Left renal pelvis (tissue), 4 donors: ENCODE results near the gene USP25. TPM values are rescaled to one million over a fixed set of nuclear protein-coding genes. Genes with fewer than 3 reads are reported as not detected.

ENCODE experiments used
- DNase-seq, 4 donors: peaks; one replicate each; pipeline ENCODE4 v3.0.0-alpha.2; 2013; ENCODE audit warnings: low read depth in 4 of 4, low spot score in 3 of 4
- polyA plus RNA-seq, 4 donors: library from polyadenylated mRNA; unstranded; fragments of 120-200 nt; gene quantifications; one replicate each; pipeline ENCODE4 v1.2.1, GENCODE V29; 2013; ENCODE audit not compliant: insufficient read length in 4 of 4

Gene USP25
- polyA plus RNA-seq, 4 donors = 44.5 to 66.3 (median 51.8) TPM

DNA sequence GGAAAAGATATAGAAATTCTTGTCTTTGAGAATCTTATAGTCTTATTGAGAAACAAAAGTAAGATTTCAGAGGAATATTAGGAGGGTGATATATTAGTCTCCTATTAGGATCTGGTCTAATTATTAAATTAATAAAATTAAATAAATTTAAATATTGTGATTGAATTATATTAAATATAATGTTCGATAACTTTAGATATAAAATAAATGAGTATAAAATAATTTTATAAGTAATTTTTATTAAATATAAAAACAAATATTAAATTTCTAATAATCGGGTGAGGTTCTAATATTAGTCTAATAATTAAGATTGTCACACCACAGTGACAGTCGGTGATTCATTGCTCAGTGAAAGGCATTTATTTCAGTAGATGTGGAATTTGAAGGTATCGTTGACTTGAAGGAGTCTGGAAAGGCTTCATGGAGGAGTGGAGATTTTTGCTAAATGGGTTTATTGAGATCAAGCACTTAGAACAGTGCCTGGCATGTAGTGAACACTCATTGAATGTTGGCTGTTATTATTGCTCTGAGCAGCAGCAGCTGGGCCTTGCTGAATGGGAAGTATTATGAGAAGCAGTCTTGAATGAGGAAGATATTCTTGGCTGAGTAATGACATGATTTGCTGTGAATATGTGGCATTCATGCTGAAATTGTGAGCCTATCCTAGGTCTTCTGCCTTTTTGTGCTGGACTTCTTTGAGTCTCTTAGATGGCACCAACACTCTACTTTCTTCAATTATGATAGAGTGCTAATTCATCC is 74.6 kb downstream of the USP25 start:
- DNase-seq = no peak

GRCh38 chr21:15809065-15809464 is 79.3 kb downstream of the USP25 start:
- DNase-seq = no peak

DNA sequence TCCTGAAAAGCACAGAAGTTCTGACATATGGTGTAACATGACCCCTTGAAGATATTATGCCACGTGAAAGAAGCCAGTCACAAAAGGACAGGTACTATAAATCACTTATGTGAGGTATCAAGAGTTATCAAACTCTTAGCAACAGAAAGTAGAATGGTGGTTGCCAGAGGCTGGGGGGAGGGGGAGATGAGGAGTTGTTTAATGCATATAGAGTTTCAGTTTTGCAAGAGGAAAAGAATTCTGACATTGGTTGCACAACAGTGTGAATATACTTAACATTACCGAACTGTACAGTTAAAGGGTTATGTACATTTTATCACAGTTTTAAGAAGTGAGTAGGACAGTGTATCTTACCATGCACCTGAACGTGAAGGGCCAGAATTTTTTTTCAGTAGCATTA is 80.0 kb downstream of the USP25 start:
- no peak for DNase-seq

- no peak for DNase-seq
These were observed 85.5 kb downstream of the USP25 start for GRCh38 chr21:15815285-15815684.

GRCh38 chr21:15820327-15820726 is 90.5 kb downstream of the USP25 start:
- no peak for DNase-seq

DNA sequence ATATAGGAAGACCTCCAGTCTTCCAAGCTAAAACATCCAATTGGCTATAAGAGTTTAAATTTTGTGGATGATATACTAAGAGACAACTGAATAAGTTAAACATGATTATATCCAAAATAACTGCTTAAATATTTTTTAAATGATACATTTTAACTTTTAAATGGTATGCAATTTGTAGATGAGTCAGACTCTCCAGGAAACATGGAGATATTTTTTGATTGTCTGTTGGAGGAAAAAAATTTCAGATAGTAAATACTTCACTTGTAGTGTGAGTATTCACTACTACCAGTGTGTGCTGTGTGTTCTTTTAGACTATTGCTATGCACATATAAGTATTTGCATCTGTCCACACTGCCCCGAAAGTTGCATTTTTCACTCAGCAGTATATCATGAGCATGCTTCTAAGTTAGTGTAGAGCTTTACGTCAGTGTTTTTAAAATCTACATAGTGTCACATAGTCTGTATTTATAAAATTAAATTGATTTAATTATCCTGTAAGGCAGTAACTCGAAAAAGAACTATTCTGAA is 91.1 kb downstream of the USP25 start:
- DNase-seq = no peak

DNA sequence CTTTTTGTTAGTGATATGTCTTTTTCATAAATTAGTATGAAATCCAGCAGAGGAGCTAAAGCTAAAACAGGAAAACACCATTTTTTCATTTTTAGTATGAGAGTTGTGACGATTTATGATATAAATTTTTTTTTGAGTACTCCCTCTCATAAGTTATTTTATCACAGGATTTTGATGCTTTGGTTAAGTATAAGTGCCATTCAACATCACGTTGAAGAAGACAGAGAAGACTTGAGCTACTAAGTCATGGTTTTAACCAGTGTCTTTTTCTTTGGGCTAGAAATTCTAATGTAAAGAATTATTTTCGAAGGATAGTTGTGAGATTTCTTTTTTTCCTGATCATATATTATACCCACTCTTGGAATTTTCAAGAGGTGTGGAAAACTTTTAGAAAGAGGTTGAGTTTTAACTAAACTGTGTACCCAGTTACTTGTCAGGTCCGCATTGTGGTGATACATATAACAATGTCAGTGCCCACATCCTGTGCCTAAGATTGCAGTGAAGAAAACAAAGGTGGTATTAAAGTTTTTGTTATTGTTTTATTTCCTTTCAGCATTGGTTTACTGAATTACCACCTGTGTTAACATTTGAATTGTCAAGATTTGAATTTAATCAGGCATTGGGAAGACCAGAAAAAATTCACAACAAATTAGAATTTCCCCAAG is 93.8 kb downstream of the USP25 start:
- no peak for DNase-seq

GRCh38 chr21:15825700-15826099 is 95.9 kb downstream of the USP25 start:
- no peak for DNase-seq

DNA sequence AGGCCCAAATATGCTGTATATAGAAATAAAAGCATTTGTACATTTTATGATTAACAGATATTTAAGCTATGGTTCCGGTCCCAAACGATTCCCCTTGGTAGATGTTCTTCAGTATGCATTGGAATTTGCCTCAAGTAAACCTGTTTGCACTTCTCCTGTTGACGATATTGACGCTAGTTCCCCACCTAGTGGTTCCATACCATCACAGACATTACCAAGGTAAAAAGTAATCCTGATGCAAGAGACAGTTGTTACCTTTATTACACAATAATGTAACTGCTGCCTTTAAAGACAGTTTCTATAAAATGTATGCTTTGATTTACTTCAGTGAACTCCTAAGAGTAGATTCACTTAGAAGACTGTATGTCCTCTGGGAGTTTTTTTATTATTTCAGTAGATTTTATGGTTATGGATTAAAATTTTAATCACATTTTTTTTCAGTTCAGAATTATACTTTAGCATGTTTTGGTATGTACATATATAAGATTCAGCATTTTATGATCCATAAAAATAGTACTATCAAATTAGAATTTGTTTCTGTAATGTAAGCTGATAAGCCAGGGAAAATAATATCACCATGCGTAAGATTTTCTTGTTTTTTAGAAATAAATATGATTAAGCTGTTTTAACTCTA is 96.5 kb downstream of the USP25 start:
- peak in 3 of 4 donors; percentile 14 to 18 (median 18) for DNase-seq

DNA sequence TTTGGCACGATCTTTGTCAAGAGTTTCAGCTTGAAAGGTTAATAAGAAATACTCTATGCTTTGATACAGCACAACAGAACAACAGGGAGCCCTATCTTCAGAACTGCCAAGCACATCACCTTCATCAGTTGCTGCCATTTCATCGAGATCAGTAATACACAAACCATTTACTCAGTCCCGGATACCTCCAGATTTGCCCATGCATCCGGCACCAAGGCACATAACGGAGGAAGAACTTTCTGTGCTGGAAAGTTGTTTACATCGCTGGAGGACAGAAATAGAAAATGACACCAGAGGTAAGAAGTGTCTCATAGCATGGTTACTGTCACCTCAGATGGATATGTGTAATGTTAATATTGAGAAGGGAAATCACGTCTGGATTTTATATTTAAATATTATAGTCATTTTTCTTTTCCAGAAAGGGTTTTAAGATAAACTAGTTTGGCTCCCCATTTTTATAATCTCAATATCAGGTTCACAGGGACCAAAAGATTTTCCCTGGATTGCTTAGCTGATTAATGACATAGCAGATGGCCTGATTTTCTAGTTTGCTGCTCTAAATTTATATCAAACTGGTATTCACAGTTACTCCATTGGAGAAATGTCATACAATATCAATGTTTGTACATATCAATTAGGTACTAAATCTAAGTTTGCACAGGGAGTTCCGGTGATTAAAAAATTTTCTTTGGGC is 97.3 kb downstream of the USP25 start:
- no peak for DNase-seq

DNA sequence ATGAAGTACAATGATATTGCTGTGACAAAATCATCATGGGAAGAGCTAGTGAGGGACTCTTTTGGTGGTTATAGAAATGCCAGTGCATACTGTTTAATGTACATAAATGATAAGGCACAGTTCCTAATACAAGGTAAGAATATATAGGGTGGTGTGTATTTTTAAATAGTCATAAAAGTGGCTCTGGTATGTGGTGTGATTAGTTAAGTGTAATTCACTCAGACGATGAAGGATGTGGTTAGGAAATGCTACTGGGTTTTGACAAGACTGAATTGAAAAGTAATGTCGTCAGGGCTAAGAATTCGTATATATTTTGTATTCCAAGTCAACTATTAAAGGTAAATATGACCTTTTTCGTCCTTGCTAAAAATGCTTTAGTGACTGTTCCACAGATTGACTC is 101.7 kb downstream of the USP25 start:
- DNase-seq = no peak

GRCh38 chr21:15837645-15838044 is 107.9 kb downstream of the USP25 start:
- no peak for DNase-seq

- DNase-seq = no peak
These were observed 109.2 kb downstream of the USP25 start for GRCh38 chr21:15839026-15839425.

- no peak for DNase-seq
These were observed 109.8 kb downstream of the USP25 start for GRCh38 chr21:15839601-15840000.

DNA sequence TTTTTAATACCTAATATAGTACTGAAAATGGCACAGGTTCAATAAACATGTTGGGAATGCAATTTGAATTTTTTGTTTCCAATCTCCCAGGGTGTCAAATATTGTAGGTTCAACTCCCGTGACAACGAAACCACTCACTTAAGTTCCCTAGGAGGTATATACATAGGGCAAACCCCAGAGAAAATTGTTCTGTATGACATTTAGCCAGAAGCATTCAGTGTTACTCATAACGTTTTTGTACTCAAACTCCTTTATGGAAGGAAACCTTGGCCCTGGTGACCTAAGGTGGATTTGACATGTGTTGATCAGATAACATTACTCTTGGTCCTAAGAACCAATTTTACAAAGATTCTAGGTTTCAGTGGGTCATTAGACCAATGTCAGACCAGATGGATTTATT is 110.6 kb downstream of the USP25 start:
- DNase-seq = no peak

GRCh38 chr21:15841856-15842564 is 112.2 kb downstream of the USP25 start:
- DNase-seq = no peak

- no peak for DNase-seq
These were observed 112.7 kb downstream of the USP25 start for GRCh38 chr21:15842565-15842880.

GRCh38 chr21:15843766-15844165 is 114.0 kb downstream of the USP25 start:
- DNase-seq = no peak

DNA sequence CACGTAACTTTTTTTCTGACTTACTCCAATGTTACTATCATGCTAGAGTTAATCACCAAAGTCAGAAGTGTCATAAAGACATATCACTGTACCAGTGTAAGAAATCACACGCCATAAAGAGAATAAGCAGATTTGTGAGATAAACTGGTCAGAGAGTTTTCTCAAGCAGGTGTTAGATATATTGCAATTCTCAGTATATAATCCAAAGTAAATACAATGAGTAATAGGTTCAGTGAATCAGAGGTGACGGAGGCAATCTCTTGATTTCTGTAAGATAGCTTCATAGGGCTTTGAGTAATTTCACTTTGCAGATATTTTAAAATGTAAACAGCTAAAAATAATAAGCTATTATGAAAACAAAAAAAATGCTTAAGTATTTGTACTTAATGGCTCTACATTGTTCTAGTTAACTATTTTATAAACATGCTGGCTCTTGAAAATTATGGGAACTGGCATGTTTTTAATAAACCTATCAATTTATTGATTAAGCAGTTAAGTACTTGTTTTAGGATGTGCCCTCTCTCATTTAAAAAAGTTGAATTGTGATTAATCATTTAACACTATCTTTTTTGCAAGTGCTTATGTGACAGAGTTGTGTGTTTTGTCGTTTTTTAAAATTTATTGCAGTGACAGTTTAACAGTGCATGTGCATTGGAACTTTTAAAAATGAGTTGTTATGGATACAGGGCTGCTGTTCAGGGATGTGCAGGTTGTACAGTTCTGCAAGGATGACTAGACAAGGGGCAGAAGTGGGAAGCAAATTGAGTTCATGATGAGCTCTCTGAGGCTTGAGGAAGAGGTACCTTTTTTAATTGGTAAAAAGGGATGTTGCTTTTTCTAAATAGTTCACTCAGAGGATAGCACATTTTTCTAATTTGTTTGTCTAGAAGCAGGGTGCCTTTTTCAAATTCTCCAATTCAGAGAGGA is 119.1 kb downstream of the USP25 start:
- no peak for DNase-seq
